Smooth muscle cell of the brain vasculature (primary cell): ENCODE measurements around the gene ARL16.

Source experiments
- DNase-seq: peaks from one replicate; pipeline ENCODE4 v3.0.0-alpha.2; 2012; ENCODE audit warnings: low read depth, low spot score

The ARL16 gene

DNA sequence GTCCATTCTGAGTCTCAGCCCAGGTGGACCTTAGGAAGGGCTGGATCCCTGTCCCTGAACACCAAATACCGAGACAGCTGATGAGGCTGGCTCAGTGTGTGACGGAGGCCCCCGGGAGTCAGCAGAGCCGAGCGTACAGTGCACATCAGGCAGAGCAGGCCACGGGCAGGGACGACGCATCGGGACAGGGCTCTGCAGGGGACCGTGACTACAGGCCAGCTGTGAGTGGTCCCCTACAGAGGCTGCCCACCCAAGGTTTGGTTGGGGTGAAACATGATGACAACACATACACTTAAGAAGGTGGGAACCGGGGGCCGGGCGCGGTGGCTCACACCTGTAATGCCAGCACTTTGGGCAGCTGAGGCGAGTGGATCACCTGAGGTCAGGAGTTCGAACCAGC, 10.6 kb downstream of the ARL16 start:
- no peak for DNase-seq

DNA sequence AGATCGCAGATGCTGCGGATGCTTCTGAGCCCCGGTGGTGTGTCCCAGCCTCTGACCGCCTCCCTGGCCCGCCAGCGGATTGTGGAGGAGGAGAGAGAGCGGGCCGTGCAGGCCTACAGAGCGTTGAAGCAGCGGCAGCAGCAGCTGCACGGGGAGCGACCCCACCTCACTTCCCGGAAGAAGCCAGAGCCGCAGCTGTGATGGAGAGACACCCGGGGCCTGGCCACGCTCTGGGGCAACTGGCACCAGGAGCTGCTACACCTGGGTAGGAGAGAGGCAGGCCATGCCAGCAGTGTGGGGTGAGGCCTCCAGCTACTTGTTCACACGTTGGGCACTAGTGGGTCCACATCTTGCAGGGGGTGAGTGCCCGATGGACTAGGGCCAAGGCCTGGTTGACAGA, 11.1 kb downstream of the ARL16 start:
- DNase-seq = no peak

DNA sequence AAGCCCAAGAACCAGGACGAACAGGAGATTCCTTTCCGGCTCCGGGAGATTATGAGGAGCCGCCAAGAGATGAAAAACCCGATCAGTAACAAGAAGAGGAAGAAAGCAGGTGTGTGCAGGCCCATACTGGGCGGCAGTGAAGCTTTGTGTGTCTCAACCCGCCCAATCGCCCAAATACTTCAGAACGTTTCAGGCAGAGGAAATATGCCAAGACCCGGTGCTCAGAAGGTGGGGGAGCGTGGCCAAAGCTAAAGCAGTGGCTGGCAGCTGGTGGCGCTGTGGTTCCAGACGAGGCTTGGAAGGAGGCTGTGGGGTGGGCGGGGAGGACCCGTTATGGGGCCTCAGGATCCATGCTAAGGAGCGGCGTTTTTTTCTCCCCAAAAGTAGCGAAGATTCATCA, 15.8 kb downstream of the ARL16 start:
- DNase-seq = no peak

DNA sequence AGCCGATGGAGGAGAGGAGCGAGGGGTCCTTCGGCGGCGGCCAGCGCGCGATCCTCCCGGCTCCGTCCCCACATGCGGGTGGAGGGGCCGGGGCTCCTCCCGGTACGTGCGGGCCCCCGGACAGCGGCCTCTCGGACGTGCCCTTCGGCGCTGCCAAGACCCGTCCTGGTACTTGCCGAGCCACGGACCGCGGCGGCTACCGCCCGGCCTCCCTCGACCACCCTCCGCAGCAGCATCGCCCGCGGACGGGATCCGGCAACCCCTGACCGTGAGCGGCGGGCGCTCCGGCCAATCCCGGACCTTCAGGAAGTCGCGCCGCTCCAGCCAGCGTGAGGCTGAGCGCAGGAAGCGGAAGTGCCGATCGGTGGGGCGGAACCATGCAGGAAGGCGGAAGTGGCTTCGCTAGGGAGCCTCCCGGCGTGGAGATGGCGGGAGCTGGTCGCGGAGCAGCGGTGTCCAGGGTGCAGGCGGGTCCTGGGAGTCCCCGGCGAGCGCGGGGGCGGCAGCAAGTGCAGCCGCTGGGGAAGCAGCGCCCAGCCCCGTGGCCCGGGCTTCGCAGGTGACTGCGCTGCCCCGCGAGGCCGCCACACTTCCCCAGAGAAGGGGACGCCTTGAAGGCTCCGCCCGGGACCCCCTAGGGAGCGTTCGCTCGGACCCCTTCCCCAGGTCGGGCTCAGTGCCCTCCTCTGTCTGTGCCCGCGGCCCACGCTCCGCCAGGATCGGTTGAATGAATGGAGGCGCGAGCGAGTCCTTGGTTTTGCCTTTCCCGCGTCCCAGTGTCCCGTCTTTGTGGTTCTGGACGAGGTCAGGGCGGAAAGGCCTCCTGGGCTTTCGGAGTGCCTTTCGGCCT, 17.0 kb downstream of the ARL16 start, which contains the start of the genes CCDC137 and OXLD1:
TSS of gene CCDC137 (plus strand) at position 396 of the 850 bp plus-strand sequence. CDS start at position 426, 30 bp downstream.
TSS of gene OXLD1 (minus strand) at position 264 of the 850 bp plus-strand sequence. CDS start at position 236, 28 bp downstream.
- DNase-seq = peak; percentile 88

DNA sequence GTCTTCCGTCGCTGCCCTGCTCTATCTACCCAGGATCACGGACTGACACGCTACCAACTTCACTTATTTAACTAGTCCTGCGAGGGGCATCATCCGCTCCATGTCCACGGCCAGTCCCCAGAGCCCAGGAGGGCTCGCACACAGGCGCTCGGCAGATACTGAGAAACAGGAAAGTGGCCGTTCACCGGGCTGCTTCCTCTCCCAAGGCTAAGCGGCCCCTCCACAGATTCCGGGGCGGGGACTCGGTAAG, 17.6 kb downstream of the ARL16 start:
- DNase-seq = no peak

DNA sequence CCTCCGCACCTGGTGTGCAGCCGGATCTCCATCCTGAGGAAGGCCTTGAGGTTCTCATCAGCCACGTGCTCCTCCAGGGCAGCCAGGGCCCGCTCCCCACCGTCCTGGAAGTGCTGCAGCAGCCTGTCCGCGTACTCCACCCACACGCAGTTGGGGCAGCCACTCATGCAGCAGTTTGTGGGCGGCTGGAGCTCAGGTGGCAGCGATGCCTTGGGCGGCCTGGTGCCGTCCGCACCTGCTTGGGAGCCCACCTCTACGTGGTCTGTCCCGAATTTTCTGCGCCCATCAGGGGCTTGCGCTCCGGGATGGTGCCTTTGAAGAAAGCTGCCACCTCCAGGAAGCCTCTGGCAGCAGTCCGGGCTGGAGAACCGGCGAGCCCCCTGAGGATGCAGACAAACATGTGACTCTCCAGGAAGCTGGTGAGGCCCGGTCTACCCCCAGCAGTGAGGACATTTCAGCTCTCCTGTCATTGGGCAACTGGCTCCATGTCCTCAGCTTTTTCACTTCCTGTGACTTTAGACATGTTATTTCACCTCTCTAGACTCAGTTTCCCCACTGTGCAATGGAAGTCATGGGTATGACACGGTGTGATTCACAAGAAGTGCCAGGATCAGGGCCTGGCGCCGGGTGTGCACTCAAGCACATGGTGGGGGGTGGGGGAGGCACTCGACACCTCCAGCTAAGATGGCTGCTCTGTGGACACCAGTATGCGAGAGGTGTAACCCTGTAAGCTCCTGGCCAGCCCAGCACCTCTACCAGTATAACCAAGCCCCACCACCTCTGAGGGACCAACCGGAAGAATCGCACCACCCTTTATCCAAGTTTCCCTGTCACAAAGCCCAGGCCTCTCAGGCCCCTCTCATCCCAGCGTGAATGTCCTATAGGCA, 18.1 kb downstream of the ARL16 start:
- DNase-seq = no peak

DNA sequence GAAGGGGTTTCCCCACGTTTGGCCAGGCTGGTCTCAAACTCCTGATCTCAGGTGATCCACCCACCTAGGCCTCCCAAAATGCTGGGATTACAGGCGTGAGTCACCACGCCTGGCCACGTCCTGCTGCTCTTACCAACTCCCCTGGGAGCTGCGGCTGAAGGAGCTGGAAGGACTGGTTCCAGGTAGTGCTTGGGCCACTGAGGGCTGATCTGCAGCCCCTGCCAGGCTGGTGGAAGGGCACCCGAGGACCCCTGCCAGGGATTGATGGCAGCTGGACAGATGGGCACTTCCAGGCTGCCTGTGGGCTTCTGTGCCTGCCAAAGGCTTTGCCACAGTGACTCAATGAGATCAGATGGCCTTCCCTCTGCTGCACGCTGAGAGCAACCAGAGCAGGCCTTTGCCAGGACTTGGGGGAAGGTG, 19.5 kb downstream of the ARL16 start:
- no peak for DNase-seq

DNA sequence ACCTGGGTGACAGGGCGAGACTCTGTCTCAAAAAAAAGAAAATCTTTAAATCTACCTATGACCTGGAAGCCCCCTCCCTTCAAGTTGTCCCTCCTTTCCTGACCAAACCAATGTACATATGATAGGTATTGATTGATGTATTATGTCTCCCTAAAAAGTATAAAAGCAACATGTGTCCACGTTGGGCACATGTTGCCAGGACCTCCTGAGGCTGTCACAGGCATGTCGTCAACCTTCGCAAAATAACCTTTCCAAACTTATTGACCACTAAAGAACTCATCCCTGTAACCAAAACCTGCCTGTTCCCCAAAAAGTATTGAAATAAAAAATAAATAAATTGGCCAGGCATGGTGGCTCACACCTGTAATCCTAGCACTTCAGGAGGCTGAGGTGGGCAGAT, 21.6 kb downstream of the ARL16 start:
- no peak for DNase-seq

DNA sequence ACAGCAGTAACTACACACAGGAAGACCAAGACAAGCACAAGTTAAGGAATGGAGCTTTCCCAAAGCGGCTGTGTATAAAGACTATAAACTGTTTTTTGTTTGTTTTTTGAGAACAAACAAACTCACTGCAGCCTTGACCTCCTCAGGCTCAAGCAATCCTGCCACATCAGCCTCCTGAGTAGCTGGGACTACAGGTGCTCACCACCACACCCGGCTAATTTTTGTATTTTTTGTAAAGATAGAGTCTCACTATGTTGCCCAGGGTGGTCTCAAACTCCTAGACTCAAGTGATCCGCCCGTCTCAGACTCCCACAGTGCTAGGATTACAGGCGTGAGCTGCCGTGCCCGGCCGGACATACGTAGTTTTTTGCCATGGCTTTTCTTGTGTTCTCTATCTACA, 23.2 kb downstream of the ARL16 start:
- DNase-seq = no peak

DNA sequence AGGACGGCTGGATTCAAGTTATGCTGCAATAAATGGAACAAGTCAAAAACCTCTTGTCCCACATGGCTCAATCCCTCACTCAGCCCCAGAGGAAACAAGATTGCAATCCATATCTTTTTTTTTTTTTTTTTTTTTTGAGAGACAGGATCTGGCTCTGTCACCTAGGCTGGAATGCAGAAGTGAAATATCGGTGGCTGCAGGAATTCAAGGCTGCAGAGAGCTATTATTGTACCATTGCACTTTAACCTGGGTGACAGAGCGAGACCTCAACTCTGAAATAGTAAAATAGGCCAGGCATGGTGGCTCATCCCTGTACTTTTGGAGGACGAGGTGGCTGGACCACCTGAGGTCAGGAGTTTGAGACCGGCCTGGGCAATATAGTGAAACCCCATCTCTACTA, 24.6 kb downstream of the ARL16 start:
- DNase-seq = no peak

DNA sequence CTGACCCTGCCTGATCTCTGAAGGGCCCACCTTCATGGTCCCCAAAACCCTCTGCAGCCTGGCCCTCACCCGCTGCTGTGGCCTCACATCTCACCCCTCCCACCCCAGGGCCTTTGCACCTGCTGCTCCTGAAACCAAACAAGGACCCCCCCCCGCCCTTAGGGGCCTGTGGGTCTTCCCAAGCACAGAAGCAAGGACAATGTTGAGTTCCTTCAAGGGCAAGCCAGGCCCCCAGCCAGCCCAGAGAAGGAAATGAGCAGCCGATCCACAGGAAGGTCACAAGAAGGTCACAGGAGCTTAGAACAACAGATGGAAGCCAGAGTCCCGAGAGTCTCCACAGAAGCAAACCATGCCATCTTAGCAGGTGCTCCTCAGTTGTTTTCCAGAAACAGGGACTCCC, 26.8 kb downstream of the ARL16 start:
- no peak for DNase-seq

DNA sequence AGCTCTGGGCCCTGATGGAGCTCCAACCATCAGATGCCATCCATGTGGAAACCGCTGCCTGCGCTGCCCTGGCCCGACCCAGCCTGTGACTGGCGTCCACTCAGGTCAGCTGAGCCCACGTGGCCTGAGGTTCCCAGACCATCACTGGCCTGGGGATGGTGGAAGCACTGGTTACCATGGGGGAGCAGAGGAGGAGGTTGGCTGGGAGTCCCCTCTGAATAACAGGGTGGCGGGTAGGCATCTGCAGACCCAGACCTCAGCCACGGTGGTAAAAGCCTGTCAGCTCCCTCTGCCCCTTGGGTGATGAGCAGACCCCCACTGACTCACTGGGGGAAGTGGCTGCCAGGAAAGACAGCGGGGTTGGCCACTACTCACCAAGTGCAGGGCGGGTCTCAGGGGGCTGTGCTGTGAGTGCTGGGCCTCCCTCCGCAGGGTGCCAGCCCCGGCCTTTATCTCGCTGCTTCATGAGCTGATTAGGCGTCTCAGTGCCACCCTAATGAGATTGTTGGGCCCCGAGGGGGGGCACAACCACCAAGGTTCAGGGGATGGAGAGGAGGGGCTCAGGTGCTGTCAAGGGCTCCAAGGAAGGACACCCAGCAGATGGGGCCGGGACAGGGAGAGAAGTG, 27.4 kb downstream of the ARL16 start, which contains the start of gene PDE6G:
TSS of gene PDE6G (minus strand) at position 425 of the 626 bp plus-strand sequence. CDS start 3,237 bp downstream, outside the sequence.
- DNase-seq = no peak

DNA sequence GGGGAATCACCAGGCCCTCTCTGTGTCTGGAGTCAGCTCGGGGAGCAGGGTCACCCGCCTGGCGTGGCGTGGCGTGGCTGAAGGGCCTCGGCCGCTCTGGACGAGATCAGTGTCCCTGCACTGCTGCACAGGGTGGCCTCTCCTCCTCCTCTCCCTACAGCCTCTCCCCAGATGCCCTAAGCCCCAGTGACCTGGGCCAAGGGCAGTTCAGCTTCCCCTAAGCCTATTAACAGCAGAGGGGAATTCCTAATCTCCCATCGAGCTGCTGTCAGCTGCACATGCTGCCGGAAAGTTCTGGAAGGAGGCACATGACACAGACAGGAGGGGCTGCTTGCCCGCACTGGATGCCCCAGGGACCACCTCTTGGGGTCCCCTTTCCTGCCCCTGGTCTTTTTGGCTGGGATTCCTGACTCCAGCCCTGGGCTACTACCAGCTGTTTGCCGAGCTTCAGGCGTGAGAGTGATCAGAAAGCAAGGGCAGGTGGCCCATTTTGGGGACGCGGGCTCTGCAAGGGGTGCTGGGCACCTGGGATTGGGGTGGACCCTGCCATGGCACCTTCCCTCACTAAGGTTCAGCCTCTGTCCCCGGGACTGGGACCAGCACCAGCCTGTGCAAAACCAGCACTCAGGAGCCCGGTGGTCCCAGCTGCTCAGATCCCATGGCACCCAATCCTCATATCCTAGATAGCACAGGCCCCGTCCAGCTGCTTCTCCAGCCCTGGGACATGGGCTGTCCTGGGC, 28.0 kb downstream of the ARL16 start:
- DNase-seq = no peak

DNA sequence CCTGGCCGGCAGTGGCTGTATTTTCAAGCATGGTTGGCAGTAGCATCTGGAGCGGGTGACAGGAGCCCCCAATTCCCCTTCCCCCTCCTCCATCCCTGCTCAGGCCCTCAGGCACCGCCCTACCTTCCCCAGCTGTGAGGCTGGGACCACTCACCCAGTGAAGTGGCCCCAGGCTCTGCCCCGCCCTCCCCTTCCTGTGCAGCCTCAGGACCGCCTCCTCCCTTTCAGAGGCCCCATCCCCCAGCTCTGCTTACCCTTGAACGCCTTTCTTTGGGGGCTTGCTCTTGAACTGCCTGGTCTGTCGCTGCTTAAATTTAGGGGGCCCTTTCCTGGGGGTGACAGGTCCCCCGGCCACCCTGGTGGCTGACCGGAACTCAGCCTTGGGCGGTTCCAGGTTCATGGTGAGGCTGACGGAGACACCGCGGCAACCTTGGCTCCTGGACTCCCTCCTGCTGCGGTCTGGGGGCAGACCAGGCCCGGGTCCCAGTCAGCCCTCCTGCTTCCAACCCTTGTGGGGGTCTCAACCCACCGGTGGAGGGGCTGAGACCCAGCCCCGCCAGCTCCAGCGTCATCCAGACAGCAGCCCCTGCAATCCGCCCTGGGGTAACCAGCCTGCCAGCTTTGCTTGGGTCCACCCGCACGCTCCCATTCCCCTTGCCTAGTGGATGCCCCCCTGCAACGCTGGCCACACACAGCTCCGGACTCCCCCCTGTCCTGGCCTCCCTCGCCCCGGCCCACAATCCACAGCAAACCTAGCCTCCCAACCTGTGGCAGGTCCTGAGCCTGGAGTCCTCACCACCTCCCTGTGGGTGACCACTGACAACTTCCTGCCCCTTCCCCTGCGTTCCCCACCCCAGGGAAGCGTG, 30.5 kb downstream of the ARL16 start:
- no peak for DNase-seq

DNA sequence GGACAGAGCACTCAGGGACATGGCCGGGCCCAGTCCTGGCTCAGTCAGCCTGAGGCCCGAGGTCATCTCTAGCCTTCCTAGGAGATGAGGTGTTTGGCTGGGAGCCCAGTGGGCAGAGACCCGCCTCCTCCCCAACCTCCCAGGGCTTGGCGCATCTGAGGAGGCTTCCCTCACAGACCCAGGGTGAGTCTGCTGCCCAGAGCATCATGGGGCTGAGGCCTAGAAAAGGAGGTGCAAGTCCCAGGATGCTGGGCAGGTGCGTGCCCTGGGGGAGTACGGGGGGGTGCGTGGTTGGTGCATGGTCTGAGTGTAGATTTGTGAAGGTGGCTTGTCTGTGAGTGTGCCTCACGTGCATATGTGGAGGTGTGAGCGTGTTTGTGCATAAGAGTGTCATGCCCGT, 31.9 kb downstream of the ARL16 start:
- DNase-seq = peak; percentile 46

DNA sequence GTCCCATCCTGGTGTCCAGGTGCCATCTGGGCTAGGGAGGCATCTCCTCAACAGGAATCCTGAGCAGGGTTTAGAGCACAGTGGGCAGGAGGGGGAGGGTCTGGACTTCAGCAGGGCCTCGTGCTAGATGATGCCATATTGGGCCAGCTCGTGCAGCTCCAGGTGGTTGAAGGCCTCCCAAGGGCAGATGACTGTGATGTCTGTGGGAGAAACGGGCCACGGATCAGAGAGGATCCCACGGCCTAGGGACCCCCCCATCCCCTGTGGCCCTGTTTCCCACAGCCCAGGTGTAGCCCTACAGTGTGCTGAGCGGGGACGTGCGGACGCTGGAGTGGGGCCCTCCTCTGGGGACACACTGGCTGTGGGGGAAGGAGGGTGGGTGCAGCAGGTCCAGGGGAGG, 32.6 kb downstream of the ARL16 start:
- DNase-seq = no peak

DNA sequence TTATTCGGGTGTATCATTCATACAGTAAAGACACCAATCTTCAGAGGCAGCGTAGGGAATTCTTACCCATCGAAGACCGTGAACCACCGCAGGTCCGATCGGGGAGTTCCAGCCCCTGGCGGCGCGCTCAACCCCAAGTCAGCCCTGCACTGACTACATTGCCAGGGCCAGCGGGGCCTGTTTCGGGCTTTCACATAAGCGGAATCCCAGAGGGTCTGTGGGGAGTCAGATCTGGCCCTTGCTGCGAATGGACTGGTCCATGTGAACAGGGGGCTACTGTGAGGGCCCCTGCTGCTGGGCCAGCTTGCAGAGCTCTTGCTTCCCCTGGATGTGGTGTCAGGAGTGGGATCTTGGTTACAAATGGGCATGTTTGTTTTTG, 34.9 kb downstream of the ARL16 start:
- no peak for DNase-seq

DNA sequence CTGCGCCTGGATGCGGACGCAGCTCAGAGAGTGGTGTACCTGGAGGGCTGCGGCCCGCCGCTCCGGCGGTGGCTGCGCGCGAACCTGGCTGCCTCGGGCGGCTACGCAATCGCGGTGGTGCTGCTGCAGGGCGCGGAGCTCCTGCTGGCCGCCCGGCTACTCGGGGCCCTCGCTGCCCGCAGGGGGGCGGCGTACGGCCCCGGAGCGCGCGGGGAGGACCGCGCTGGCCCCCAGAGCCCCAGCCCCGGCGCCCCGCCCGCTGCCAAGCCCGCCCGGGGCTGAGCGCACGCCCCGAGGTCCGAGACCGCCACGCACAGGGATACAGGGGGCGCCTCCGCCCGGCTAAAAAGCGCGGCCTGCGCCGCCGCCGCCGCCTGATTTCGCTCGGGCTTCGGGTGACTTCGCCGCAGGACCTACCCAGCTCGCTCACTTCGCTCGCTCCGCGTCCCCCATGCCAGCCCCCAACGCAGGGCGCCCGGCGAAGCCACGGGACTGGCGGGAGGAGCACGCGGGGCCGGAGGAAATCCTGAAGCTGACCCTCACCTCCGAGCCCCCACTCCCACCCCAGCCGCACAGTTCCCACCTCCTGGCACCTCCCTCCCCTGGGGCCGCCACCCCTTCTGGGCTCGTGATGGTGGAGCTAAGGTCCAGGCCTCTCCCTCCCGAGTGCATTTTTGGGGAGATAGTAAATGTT, 35.4 kb downstream of the ARL16 start:
- no peak for DNase-seq

DNA sequence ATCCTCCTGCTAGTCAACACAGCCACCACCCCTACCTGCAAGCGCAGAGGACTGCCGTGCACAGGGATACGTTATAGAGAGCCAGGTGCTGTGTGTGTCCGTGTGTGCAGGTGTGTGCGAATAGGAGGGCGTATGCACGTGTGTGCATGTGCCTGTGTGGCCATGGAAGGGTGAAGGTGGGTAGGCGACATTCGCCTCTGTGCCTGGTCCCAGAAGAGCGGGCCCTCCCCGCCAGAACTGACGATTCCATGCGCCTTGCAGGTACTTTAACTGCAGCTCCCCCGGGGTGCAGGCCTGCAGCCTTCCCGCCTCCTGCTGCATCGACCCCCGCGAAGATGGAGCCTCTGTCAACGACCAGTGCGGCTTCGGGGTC, 36.0 kb downstream of the ARL16 start:
- DNase-seq = no peak
